Fibroblast of skin of abdomen (primary cell): ENCODE results near the gene LAMP1.
"Not testable (repeated sequence)": the region's sequence is repeated elsewhere in the genome, so short reads cannot be mapped to it uniquely, and the experiment has no call there.

Source experiments
- DNase-seq: peaks from one replicate; pipeline ENCODE4 v3.0.0-alpha.2; 2013

The LAMP1 gene

DNA sequence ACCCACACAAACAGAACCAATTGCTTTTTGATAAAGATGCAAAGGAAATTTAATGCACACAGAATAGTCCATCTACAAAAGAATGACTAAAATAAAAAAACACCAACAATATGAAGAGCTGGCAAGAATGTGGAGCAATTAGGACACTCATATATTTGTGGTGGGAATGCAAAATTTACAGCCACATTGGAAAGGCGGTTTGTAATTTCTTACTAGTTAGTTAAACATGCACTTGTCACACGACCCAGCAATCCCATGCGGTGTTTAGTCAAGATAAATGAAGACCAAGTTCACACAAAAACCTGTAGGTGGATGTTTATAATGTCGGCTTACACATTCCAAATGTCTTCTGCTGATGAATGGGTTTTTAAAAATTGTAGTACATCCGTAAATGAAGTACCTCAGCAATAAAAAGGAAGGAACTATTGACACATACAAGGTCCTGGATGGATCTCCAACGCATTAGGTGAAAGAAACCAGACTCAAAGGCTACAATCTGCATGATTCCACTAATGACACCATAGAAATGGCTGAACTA, 61.7 kb downstream of the LAMP1 start:
- no peak for DNase-seq

DNA sequence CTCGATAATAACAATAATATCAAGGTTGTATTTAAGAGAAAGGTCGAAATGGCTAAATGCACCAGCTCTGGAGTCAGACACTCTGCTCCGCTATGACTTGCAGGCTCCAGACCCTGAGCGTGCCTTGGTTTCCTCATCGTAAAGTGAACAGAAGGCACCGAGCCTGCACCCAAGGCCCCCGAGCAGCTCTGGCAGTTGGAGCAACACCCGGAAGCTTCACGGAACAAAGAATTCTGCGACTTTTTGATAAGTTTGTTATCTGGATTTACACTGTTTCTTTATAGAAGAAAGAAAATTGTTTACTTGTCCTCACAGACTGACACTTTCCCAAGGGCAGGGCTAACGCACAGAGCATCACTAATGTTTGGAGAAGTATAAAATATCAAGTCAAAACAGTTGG, 62.5 kb downstream of the LAMP1 start:
- DNase-seq: no peak

DNA sequence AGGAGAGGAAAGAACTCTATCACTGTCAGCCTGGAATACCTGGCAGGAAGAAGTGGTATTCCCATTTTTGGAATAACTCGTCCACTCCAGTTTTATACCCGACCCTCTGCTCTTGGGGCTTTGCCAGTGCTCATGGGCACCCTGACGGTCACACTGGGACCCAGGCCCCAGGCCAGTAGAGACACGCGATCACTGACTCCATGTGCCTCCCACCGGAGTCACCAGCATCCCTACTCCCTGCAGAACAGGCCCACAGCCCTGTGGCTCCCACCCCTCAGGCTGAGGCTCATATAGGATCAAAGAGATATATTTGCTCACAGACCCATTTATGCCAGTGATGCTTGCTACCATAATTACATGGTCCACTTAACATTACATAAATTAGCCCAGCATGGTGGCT, 63.4 kb downstream of the LAMP1 start:
- no peak for DNase-seq

DNA sequence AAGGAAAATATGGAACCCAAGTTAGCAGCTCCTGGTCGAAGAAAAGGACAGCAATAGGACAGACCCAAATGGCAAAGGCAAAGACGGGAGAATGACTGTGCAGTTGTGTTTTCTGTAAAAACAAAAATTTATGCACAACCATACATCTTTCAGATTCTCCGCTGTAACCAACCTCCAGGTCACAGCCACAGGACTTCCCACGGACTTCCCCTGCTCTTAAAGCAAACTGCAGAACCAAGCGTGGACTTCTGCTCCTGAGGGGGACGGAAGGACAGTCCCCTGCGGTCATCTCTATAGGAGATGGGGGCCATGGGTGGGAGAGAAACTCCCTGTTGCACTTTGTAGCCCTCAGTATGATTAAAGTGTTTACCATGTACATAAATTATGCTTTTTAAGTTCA, 64.4 kb downstream of the LAMP1 start:
- no peak for DNase-seq

DNA sequence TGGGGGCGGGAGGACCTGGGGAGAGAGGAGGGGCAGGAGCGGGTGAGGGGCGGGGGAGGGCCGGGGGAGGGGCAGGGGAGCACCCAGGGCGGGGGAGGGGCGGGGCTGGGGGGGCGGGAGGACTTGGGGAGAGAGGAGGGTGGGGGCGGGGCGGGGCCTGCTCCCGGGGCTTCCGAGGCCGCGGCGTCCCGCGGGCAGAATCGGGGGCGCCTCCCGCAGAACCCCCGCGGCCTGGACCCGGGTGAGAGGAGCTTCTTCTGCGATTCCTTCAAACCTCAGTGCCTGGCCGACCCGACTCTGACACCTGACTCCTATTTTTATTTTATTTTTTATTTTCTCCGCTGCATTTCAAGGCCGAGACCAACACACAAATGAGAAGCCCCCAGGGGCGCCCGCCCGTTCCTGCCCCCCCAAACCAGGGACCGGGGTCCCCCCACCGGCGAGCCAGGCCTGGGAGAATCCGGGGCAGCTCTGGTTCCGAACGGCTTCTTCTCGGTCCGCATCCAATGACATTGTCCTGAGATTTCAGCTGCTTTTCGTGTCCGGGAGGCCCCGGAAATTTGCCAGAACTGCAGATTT, 67.4 kb downstream of the LAMP1 start:
- no peak for DNase-seq

DNA sequence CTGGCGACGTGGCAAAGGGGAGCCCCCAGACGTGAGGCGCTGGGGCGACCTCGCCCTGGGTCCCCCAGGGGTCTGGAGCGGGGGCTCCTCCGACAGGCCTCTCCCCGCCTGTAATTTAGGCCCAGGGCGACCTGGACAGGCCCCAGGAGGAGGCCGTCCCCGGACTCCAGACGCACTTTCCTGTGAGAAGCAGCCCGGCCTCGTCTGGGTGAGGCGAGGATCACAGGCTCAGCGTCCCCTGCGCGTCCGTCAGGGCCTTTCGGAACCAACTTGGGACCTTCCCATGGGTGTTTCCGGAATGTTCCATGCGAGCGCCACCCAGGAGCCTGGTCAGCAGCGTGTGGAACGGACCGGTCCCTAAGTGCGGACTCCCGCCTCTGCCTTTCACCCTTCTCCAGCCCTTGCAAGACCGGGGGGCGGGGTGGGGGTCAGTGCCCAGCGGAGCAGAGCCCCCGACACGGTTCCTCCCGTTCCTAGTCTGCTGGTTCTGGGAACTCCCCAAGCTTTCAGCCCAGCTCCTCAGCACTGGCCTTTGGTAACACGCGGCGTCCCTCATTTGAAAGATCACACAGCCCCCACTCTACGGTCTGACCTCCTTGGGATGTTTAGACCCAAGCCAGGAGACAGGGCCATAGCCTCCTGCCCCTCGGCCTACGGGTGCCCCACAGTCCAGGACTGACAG, 68.0 kb downstream of the LAMP1 start:
- no peak for DNase-seq

DNA sequence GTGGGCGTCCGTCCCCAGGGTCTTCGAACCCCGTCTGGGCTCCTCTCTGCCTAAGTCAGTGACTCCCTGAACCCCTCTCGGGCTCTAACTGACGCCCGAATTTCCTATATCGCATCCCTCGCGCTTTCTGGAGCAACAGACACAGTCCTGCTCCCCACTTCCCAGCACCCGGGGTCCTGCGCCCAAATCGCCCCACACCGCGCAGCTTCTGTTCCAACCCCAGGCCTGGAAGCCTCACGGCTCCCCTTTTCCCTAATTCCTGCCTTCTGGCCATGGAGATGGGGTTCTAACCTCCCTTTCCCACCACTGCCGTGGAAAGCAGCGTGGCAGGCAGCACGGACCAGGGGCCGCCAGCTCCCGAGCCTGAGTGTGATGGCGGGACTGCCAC, 68.5 kb downstream of the LAMP1 start:
- DNase-seq: no peak

DNA sequence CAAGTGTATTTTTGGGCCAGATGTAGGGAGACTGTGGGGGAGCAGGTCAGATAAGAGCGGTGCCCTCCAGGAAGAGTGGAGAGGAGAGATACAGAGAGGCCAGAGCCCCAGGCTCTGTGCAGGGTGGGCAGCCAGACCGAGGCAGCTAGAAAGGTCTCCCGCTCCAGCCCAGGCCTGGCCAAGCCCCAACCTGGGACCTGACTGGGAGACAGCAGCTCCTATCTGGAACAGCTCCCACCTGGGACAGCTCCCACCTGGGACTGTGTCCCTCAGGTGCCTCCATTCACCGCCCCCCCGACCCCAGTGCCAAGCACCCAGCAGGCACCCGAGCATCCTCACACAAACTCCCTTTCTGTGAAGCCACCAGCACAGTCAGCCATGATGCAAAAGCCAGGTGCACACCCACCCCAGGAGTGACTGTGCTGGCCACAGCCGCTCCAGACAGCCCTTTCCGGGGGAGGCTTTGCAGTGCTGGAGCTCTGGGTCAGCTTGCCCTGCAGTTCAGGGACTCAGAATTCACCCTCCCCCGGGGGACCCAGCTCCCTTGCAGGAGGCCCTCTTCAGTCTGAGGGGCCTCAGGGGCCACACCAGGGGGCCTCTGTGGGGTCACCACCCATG, 69.0 kb downstream of the LAMP1 start:
- no peak for DNase-seq

DNA sequence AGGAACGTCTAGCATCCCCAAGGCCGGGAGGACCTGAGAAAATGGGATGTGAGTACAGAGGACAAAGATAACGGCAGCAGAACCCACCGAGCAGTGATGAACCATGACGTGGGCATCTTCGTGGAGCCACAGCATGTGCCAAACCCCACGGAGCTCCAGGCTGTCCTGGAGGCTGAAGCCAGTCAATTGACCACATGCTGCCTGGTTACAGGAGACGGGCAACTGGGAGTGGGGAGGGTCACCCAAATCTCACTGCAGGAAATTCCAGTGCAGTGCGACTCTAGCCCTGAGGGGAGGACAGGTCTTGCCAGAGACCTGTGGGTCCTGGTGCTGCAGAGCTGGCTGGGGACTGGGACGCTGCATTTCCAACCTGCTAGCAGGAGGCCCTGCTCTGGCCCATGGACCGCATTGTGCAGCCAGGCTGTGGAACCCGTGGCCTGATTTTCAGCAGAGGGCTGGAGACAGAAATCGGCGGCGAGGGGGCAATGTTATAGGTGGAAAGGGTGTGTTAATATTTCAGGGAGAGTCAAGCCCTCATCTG, 70.1 kb downstream of the LAMP1 start:
- no peak for DNase-seq

DNA sequence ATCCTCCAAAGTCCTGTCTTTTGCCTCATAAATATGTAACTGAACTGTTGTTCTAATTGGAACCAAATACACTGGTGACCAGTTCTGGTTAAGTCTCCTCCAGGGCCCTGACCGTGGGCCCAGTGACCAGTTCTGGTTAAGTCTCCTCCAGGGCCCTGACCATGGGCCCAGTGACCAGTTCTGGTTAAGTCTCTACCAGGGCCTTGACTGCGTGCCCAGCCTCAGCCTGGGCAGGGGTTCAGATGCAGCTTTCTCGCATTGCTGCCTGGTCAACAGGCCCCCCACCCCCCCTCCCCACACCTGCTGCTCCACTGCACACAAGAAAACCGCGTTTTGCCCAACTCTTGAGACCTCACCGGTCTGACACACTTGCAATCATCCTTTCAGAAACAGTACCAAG, 70.7 kb downstream of the LAMP1 start:
- DNase-seq: no peak

DNA sequence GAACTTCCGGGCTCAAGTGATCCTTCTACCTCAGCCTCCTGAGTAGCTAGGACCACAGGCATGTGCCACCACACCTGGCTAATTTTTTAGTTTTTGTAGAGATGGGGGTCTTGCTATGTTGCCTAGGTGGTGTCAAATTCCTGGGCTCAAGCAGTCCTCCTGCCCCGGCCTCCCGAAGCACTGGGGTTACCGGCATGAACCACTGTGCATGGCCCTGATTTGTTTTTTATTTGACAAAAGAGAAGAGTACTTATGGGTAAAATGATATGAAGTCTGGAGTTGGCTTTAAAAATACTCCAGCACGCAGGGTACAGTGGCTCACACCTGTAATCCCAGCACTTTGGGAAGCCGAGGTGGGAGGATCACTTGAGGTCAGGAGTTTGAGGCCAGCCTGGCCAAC, 71.3 kb downstream of the LAMP1 start:
- not testable (repeated sequence) for DNase-seq

DNA sequence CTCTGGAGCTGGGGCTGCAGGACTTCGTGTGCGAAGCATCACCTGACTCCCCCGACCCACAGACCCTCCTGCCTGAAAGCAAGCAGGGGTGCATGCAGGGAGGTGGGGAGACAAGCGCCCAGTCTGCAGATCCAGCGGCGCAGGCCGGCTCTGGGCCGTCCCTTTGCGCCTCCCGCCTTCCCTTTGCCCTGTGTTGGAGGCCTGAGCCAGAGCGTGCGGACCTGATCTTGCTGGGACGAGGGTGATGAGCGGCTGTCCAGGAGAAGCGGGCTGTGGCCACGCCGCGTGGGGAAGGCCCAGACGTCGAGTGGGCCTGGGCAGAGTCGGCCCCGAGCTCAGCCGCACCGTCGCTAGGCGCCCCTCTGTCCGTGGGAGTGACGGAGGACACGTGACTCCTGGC, 72.2 kb downstream of the LAMP1 start:
- no peak for DNase-seq

DNA sequence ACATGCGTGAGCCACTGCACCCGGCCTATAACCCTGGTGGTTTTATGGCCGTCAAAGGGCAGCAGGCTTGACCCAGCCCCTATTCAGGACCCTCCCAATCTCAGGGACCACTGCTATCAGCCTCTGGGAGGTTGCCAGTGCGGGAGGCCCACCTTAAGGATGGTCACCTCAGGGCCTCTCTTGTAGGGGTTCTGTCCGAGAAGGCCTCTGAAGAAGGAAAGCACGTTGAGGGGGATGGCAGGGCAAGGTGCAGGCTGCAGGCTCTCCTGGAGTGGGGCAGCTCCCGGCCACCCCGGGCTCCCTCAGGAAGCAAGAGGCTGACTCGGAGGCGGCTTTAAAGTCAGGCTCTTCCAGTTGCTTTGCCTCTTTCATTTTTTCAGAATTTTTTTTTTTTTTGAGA, 72.8 kb downstream of the LAMP1 start:
- no peak for DNase-seq

DNA sequence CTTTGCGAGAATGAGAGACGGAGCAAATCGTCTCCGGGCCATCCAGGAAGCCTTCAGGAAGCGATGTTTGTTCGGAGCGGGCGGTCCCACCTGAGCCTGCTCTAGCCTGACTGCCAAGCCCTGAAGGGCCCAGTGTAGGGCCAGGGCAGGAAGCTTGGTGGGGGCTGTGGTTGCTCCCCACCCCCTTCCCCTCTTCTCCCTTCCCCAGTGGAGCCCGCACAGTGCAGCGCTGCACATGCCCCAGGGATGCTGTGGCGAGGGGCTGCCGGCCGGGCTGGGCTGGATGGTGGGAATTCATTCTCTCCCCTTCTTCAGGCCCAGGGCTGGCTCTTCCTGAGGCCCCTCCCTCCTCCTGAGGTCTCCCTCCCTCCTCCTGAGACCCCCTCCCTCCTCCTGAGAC, 74.0 kb downstream of the LAMP1 start:
- no peak for DNase-seq

DNA sequence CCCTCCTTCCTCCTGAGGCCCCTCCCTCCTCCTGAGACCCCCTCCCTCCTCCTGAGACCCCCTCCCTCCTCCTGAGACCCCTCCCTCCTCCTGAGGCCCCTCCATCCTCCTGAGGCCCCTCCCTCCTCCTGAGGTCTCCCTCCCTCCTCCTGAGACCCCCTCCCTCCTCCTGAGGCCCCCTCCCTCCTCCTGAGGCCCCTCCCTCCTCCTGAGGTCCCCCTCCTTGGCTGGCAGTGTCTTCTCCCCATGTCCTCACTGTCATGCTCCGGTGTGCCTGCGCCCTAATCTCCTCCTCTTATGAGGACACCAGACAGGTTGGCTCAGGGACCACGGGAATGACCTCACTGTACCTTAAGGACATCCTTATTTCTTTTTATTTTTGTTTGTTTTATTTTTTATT, 74.7 kb downstream of the LAMP1 start:
- not testable (repeated sequence) for DNase-seq
